GM13977 (cell line): ENCODE results near the gene RBPJ.
A peak's percentile ranks its signal among the peaks of the same experiment; 100 is the strongest.
"Not testable (repeated sequence)": the region's sequence is repeated elsewhere in the genome, so short reads cannot be mapped to it uniquely, and the experiment has no call there.

ENCODE experiments used
- DNase-seq: peaks from one replicate; pipeline ENCODE4 v3.0.0; 2012; ENCODE audit warnings: low spot score
- in situ Hi-C: fragments of 300-500 bp; cut with MboI; formaldehyde crosslinking; loops from one replicate; pipeline ENCODE4 v1.12.0; 2022; ENCODE audit warnings: low sequenced_read_pairs, low pct_unique_long_range_greater_than_20kb, mixed read lengths, inconsistent platforms; ENCODE audit not compliant: unreplicated experiment
- TF ChIP-seq, protein P1 (sequence below): IDR thresholded peaks from 2 replicates; pipeline ENCODE4 v1.5.1; 2012; ENCODE audit warnings: mild to moderate bottlenecking, control low read depth; ENCODE audit not compliant: insufficient read depth; ENCODE audit errors: extremely low read depth, missing control alignments

Gene RBPJ

DNA sequence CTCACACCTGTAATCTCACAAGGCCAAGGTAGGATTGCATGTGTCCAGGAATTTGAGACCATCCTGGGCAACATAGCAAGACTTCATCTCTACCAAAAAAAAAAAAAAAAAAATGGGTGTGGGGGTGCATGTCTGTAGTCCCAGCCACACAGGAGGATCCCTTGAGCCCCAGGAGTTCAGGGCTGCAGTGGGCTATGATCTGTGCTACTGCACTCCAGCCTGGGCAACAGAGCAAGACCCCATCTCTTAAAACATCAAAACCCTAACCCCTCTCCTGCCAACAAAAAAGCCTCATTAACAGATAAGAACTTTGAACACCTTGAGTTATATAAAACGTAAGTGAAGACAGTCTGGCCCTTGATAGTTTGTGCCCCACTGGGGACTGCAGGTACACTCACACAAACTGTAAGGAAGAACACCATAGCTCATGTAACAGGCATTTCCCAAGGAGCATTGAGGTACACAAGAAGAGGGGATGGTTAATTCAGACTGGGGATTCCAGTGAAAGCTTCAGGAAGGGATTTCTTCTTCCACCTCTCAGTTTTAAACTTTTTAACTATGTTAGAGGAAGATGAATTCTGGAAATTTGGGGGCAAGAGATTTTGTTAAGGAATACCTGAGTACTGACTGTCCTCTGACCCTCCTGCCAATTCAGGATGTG lies 34.7 kb downstream of the RBPJ start:
- in situ Hi-C loops, result no loop called here
- TF ChIP-seq, protein P1, sequence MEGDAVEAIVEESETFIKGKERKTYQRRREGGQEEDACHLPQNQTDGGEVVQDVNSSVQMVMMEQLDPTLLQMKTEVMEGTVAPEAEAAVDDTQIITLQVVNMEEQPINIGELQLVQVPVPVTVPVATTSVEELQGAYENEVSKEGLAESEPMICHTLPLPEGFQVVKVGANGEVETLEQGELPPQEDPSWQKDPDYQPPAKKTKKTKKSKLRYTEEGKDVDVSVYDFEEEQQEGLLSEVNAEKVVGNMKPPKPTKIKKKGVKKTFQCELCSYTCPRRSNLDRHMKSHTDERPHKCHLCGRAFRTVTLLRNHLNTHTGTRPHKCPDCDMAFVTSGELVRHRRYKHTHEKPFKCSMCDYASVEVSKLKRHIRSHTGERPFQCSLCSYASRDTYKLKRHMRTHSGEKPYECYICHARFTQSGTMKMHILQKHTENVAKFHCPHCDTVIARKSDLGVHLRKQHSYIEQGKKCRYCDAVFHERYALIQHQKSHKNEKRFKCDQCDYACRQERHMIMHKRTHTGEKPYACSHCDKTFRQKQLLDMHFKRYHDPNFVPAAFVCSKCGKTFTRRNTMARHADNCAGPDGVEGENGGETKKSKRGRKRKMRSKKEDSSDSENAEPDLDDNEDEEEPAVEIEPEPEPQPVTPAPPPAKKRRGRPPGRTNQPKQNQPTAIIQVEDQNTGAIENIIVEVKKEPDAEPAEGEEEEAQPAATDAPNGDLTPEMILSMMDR, result no peak
- no peak for DNase-seq

GRCh38 chr4:26356081-26356501 lies 35.3 kb downstream of the RBPJ start:
- in situ Hi-C loops, result no loop called here
- TF ChIP-seq, protein P1, result no peak
- peak; percentile 42 for DNase-seq

- in situ Hi-C loops, result not testable (repeated sequence)
These were observed 38.7 kb downstream of the RBPJ start for GRCh38 chr4:26359521-26359920.

GRCh38 chr4:26360273-26360672 lies 39.5 kb downstream of the RBPJ start:
- DNase-seq, result no peak
- in situ Hi-C loops, result no loop called here
- TF ChIP-seq, protein P1, result no peak

More at GRCh38 chr4:26359521-26359920, 38.7 kb downstream of the RBPJ start:
- DNase-seq, result not testable (repeated sequence)

GRCh38 chr4:26360864-26361263 lies 40.0 kb downstream of the RBPJ start:
- TF ChIP-seq, protein P1, result no peak
- DNase-seq, result no peak
- in situ Hi-C loops, result no loop called here

DNA sequence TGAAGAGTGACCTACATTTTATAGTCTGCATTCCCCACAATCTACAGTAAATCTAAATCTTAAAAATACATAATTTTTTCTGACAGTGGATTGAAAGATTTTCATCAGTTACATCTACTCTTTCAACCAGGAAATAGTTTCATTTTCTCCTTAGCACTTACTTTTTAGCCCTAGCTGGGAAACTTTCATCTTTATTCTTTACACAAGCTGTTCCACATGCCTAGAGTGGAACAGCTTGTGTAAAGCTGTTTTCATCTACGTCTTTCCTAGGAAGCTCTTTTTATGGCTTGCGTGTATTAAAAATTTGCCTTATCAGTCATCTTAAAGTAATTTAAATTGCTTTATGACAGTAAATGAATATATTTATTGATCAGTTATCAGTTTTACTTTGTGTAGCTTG lies 40.5 kb downstream of the RBPJ start:
- in situ Hi-C loops, result no loop called here
- DNase-seq, result no peak
- TF ChIP-seq, protein P1, result no peak

DNA sequence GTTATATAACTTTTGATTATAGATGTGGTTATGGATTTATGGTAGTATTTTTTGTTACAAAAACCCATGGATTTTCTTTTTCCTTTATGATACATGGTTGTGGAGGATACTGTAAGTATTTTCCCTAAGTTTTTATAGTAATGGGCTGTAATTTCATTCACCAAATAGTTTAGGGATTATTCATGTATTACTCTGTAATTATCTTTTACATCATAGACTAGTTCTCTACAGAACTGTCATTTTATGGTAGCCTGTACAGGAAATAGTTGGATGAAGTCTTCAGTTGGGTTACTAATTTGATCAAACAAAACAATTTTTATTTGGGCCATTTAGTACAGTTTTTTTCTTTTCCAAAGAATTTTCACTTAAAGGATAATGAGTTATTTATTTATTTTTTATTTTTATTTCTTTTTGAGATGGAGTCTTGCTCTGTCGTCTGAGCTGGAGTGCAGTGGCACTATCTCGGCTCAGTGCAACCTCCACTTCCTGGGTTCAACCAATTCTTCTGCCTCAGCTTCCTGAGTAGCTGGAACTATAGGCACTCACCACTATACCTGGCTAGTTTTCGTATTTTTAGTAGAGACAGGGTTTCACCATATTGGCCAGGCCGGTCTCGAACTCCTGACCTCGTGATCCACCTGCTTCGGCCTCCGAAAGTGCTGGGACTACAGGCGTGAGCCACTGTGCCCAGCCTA lies 42.1 kb downstream of the RBPJ start:
- in situ Hi-C loops, result no loop called here
- DNase-seq, result no peak
- TF ChIP-seq, protein P1, result no peak
